Mesenteric fat pad (tissue), 1 donor: ENCODE data around the gene PSD4. TPM values are rescaled to one million over a fixed set of nuclear protein-coding genes. Genes with fewer than 3 reads are reported as not detected.

Experiments used
- DNase-seq: peaks from one replicate; pipeline ENCODE4 v3.0.0-alpha.2; 2020; ENCODE audit warnings: low spot score
- total RNA-seq: library from RNA; stranded (reverse); fragmentation: NEBNext Ultra II Directional; extraction: Animal tissue kit (Norgen Biotek cat#: 25700); gene quantifications from one replicate; pipeline ENCODE4 v1.2.1, GENCODE V29; 2021
- donor health status: DM: yes; HTN: yes; CAD: no.

PSD4 gene
- total RNA-seq, 1 donor from 2014 or later: 13.2 TPM

DNA sequence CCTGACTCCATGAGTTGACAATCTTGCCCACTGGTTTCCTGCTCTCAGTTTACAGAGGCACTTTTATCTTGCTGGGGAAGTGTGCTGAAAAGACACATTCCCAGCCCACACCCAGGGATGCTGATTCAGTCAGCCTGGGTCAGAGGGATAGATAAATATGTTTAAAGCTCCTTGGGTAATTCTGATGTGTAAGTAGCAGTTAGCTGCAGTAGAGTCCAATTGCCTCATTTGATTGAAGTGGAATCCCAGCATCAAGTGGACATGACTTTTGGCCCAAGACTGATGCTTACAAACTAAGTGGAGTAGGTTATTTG lies 29.4 kb downstream of the PSD4 start:
- DNase-seq: no peak

DNA sequence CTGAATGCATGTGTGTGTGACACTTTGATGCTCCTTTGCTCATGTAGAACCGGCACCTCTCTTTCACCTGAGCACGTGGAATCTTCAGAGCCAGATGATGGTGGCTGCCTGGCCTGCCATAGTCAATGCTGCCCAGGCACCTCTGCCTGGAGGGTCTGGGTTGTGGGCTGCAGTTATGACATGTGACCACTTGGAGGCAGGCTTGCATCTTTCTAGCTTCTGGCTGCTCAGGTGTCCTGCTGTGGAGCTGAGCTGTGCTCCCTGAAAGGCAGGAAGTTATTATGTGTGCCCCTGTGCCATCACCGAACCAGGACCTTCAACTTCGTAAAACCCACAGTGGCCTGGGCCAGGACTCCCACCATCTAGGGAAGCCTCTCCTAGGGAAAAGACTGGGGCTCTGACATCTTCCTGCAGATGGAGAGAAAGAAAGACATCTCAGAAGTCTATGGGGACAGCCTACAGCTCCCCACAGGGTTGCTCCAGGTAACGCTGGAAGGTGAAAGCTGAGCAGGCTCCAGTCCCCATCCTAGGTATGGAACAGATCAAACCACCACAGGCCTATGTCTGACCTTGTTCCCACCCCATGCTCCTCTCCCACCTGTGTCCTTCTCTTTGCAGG lies 30.2 kb downstream of the PSD4 start:
- no peak for DNase-seq

GRCh38 chr2:113206251-113206650 lies 32.5 kb downstream of the PSD4 start:
- DNase-seq: no peak

DNA sequence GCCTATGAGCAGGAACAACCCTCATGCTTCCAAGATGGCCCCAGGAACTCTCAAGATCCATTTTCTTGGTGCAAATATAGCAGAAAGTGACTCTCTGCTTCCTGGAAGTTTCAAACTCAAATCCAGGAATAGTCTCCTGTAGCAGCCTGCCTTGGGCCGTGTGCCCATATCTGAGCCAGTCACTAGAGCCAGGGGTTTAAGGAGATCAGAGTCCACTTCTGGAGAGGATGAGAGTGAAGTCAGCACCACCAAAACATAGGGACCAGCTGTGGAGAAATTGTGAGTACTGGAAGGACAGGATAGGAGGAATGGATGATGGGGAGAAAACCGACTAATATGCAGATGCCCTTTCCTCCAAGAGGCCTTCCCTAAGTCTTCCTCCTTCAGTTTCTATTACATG lies 33.2 kb downstream of the PSD4 start:
- DNase-seq: no peak

GRCh38 chr2:113208396-113208795 lies 34.6 kb downstream of the PSD4 start:
- DNase-seq: no peak

DNA sequence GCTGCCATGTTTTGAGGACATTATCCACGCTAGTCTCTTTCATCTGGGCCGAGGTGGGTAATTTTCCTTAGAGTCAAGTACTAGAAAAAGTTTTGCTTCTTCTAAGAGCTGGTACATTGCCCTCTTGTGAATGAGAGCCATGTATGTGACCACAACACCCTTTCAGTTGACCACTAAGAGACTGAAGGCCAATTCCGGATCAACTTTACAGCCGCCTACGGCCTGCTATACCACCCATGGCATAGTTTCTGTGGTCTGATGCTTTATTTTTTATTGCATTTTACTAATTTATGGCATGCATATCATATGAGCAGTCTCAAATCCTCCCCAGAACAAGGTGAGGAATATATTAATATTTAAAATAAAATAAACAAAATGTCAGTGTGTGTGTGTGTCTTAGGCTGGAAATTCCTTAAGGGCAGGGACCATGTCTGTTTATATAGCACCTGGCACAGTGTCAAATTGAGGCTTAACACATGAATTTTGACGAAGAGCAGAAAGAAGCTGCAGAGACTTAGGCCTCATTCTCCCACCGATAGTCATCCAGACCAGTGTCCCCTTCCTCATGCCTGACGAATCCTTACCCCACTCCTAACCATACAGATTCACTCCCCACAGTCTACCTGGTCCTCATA lies 35.4 kb downstream of the PSD4 start:
- DNase-seq: no peak

DNA sequence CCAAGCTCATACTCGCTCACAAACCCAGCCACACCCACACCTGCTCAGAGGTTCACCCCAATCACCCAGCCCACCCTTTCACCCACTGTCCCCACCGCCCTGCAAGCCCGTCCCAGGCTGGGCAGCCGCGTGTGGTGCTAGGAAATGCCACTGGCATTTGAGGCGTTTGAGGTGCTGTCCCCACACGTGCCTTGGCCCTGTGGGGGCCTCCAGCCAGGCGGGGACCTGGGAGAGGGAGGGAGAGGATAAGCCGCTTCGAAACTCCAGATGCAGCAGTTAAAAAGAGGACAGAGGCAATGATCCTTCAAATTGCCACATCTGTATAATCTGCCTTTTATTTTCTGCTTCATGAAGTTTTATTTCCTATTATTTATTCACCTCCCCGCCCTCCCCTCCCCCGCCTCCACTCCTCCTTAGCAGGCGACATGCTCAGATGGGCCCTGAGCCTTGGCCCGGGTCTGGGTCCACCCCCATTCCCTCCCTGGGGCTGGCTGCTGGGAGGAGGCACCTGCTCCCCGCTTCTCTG lies 35.9 kb downstream of the PSD4 start:
- DNase-seq: no peak

DNA sequence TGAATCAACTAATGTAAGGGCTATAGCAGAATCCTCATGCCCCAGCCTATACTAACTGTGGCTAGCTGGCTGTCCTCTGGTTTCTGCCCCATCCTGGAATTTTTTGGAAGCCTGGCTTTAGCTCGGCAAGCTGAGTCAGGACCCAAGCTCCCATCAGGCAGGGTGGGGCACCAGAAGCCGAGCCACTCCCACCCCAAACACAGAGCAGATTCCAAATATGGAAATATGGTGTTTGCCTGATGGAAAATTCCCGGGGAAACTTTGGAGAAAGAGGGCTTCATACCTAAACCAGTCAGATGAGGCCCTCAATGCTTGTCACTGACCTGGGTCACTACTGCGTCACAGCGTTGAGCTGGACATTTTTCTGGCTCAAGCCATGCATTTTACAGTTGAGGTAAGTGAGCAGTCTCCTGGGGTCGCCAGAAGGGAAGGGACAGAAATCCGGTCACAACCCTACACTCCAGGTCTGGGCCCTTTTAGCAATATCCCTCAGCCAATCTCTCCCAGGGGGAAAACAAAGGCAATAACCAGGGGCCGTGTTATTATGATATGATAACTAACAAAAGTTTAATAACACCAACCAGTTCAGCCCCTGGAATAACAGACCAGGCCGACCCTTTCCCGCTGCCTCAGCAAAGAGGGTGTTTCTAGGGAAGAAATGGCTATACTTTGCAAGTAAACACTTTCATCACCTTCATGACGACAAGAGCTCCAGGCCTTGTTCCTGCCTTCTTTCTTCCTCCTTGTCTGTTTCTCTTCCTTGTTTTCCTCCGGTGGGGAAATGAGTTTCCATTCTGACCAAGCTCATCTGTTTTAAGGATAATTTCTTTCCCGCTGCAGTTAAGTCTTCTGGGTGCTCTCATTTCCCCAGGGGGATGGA lies 37.7 kb downstream of the PSD4 start:
- DNase-seq: no peak

- DNase-seq: no peak
Observed at GRCh38 chr2:113212245-113213060, 38.7 kb downstream of the PSD4 start.

DNA sequence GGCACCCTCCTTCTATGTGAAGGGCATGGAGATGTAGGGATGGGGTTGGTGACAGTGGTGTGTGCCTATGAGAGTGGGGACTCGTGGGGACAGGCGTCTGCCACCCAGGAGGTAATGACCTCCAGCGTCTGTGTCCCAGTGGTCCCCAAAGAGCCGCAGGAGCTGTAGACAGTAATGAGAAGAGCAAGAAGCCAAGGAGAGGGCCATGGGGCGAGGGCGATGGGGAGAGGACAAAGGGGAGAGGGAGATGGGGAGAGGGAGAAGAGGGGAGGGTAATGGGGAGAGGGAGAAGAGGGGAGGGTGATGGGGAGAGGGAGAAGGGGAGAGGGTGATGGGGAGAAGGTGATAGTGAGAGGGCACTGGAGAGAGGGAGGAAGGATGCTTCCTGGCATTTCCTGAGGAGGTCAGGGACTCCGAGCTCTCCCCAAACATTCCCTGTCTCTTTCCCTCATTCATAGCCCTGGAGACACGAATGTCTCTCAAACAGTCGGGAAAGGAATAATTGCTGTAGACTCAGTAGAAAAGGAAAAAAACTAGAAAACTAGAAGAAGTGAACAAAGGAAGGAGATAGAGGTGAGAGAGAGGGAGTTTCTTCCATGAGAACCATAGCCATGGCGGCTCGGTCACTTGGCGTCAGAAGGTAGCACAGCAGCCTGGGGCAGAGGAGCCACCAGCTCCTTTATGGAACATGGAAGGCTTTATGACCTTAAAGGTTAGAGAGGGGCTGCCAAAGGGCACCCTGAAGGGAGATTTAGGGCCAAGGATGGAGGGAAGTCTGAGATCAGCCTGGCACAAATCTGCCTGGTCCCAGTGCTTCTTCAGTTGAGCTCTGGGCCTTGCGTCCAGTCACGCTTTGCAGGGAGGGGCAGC lies 39.5 kb downstream of the PSD4 start:
- no peak for DNase-seq

DNA sequence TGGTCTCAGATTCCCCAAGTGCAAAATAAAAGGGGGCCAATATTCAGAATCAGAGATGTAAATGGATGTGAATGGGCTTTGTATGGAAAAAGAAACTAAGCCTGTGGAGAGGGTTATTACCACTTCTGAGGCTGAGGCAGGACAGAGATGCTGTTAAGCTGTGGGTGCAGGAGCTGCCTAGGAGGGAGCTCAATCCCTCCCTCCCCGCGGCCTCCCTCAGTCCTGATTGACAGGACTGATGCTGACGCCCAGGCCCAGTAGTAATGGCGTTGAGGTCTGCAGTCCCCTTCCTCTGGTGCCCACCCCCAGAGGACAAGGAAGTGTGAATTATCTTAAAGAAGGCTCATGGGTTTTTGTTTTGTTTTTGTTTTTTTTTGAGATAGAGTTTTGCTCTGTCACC lies 40.4 kb downstream of the PSD4 start:
- no peak for DNase-seq

- DNase-seq: no peak
Observed at GRCh38 chr2:113215056-113215455, 41.3 kb downstream of the PSD4 start.

DNA sequence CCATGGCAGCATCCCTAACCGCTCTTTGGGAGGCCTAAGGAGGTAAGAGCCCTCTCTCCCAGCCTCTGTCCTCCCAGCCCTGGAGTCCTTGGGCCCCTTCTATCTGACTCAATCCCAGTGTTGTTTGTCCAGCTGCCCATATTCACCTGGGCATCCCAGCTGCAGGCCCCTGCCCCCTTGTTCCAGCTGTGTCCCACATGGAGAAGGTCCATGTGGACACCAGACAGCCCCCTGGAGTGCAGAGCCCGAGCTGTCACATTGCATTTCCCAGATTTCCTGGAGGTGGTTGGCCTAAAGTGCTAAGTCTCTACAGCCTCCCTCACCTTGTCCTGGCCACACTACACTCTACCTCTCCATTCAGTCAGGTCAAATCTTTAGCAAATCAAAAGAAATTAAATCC lies 42.5 kb downstream of the PSD4 start:
- DNase-seq: no peak

- DNase-seq: no peak
Observed at GRCh38 chr2:113216891-113217454, 43.2 kb downstream of the PSD4 start.

DNA sequence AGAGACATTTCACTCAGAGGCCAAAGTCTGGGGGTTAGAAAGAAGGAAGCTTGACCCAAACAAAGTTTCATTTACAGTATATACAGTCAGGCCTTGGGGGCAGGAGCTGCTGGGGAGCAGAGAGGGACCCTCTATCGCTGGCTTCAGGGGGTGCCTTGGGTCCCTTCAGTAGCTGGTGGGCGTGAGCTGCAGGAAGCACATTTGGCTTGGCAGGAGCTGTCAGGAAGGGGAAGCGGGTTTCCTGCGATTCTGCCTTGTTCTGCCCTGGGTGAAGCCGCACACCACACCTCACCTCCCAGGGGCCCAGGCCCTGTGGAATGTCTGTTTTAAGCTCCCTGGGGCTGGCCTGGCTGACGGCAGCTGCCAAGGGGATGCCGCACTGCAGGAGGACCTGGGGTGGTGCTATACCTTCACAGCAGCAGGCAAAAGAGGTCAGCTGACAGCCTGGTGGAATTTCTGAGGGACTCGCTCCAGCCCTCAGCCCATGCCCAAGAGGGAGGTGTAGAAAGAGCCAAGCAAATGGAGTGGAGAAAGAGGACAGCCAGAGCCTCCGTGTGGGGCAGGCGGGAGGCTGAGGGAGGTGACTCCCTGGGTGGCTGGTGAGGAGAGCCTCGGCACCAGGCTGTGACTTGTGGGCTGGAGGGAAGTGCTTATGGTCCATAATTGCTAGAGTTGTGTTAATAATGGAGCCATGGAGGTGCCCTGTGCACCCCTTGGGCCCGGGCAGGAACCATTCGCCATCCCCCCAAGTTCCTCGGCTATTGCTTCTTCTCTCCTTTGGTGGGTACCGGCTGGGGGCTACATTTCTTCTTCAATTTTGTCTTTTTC lies 43.9 kb downstream of the PSD4 start:
- DNase-seq: no peak

DNA sequence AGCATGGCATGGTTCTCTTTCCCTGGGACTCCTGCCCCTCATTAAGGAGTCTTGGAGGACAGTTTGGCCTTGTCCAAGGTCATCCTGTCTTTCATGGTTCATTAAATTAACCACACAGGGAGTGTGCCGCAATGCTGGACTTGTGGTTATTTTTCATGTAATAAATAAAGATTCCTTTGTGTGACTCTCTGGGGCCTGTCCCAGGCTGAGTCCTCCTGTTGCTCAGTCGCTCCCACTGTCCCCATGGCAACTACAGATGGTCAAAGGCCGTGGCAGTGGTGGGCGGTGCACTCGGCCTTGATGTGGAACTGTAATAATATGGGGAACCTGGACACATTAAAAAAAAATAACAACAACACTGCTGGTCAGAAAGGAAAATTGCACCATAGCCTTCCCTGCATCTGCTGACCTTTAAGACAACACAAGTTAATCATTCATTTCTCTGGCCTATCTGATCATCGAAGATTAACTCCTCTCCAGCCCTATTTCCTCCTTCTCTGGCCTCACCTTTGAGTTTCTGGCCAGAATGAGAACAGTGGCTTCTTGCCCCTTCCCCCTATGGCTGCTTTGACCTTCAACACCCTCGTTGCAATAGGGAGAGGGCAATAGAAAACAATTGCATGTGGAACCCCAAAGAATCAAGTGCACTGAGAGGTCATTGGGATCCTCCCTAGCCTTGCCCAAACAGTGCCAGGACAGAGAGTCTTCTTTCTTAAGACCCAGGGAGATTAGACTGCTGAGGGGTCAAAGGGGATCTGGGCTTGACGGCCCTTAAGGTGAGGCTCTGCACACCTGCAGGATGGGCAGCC lies 44.7 kb downstream of the PSD4 start:
- no peak for DNase-seq

DNA sequence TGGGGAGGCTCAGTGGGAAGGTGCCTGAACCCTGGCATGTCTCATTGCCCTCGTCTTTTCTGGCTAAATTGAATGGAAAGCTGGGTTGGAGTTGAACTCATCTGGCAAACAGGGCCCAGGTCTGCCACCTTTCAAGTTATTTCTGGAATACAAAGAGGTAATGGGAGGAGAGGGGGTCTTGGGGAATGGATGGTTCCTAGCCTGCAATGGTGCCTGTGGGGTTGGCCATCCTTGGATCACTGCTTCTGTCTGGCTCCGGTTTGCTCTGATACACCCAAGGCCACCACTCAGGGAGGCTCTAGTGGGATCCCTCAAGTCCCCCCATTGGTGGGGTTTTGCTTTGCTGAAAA lies 45.3 kb downstream of the PSD4 start:
- DNase-seq: no peak

DNA sequence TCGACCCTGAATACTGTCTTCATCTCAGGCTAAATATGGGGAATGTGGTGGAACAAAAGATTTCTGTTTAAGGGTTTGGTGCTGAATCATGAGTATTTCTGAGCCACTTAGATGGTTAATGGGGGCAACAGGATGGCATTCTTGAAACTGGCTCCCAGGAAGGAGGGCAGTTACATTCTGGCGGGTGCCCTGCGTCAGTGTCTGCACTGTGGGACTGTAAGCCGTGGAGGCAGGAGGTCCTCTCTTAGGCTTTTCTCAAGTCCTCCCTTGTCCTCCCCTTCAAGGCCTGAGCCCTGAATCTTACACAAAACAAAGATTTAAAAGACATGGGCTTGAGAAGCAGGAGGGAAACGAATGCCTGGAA lies 45.7 kb downstream of the PSD4 start:
- no peak for DNase-seq
